ENCODE measurements around the gene GUCY2D.

Gene GUCY2D

DNA sequence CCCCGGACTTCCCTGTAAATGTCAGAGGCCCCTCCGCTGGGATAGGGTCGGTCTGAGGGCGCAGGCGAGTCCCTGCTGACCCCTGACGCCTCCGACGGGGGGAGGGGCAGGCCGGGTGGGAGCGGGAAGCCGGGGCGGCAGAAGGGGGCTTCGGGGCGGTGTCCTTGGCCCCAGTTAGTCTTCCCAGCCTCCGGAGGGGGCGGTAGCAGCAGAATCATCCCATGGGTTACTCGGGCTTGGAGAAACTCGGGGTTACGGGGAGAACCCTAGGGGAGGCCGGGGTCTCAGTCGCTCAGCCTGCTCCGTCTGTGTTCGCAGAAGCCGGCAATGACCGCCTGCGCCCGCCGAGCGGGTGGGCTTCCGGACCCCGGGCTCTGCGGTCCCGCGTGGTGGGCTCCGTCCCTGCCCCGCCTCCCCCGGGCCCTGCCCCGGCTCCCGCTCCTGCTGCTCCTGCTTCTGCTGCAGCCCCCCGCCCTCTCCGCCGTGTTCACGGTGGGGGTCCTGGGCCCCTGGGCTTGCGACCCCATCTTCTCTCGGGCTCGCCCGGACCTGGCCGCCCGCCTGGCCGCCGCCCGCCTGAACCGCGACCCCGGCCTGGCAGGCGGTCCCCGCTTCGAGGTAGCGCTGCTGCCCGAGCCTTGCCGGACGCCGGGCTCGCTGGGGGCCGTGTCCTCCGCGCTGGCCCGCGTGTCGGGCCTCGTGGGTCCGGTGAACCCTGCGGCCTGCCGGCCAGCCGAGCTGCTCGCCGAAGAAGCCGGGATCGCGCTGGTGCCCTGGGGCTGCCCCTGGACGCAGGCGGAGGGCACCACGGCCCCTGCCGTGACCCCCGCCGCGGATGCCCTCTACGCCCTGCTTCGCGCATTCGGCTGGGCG lies 542 bp downstream of the GUCY2D start:
- H3K9ac ChIP-seq = peak overlapping the region in 2 of 11 experiments; percentile 5 to 30; a peak in 1 of 22 replicates
- no peaks in the 10 kb centered on the region; a peak in 1 of 22 replicates for H4K20me1 ChIP-seq
- H3K4me1 ChIP-seq = peaks cover 9 to 24% (median 15%) of the 10 kb centered on the region in 10 experiments
- H3K9me3 ChIP-seq (replicated peaks in 1 of 11) = peaks cover 0 to 11% (median 6%) of the 10 kb centered on the region in 11 experiments; a peak in 11 of 22 replicates
- H3K4me2 ChIP-seq = peak overlapping the region; percentile 46 to 86 (median 65); a peak in 21 of 22 replicates
- TF ChIP-seq Cebpa-rat (IDR thresholded peaks at IDR 0.05) = no peak
- H3K27me3 ChIP-seq = peaks cover 34 to 69% (median 59%) of the 10 kb centered on the region in 11 experiments
- H3K4me3 ChIP-seq = peak overlapping the region in 5 of 10 experiments; percentile 22 to 47 (median 34); a peak in 7 of 20 replicates
- H3K36me3 ChIP-seq = no peaks in the 10 kb centered on the region
- no peak overlapping the region for H3K27ac ChIP-seq

DNA sequence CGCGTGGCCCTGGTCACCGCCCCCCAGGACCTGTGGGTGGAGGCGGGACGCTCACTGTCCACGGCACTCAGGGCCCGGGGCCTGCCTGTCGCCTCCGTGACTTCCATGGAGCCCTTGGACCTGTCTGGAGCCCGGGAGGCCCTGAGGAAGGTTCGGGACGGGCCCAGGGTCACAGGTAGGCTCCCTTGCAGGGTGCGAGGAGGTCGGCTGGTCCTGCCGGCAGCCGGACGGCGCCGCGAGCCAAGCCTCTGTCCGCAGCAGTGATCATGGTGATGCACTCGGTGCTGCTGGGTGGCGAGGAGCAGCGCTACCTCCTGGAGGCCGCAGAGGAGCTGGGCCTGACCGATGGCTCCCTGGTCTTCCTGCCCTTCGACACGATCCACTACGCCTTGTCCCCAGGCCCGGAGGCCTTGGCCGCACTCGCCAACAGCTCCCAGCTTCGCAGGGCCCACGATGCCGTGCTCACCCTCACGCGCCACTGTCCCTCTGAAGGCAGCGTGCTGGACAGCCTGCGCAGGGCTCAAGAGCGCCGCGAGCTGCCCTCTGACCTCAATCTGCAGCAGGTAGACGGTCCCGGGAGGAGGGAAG lies 1.3 kb downstream of the GUCY2D start:
- Histone ChIP-seq H3K4me2 (no peak overlapping the region), H3K9me3 (replicated peaks in 1 of 11) (peaks cover 0 to 11% (median 6%) of the 10 kb centered on the region in 11 experiments; a peak in 11 of 22 replicates), H3K36me3 (no peaks in the 10 kb centered on the region), H3K9ac (no peak overlapping the region), H3K27me3 (peaks cover 34 to 69% (median 59%) of the 10 kb centered on the region in 11 experiments), H3K4me3 (no peak overlapping the region), H3K27ac (no peak overlapping the region), H3K4me1 (peaks cover 9 to 24% (median 15%) of the 10 kb centered on the region in 10 experiments), H4K20me1 (no peaks in the 10 kb centered on the region; a peak in 1 of 22 replicates)
- TF ChIP-seq Cebpa-rat (IDR thresholded peaks at IDR 0.05) = no peak

DNA sequence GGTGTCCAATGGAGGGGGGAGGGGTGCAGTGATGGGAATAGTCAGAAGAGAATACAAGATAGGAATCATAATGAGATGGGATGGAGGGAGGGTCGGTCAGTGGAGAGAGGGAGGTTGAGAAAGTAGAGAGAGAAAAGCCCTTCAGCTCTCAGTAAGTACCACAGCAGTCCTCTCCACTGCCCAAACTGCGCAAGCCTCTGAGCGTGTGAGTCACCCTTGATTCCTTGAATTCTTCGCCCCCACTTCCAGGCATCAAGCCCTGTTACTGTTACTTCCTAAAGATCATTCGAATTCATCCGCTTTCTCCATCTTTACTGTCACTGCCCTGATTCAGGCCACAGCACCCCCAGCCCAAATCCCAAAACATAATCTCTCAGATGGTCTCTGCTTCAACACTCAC lies 2.5 kb downstream of the GUCY2D start:
- Histone ChIP-seq H4K20me1 (no peaks in the 10 kb centered on the region; a peak in 1 of 22 replicates), H3K27ac (no peak overlapping the region), H3K9me3 (replicated peaks in 1 of 11) (peaks cover 0 to 11% (median 6%) of the 10 kb centered on the region in 11 experiments; a peak in 11 of 22 replicates), H3K4me3 (no peak overlapping the region), H3K9ac (no peak overlapping the region), H3K4me2 (peak overlapping the region in 2 of 11 experiments; percentile 16 to 26; a peak in 1 of 22 replicates), H3K4me1 (peaks cover 9 to 24% (median 15%) of the 10 kb centered on the region in 10 experiments), H3K27me3 (peaks cover 34 to 65% (median 57%) of the 10 kb centered on the region in 11 experiments), H3K36me3 (no peaks in the 10 kb centered on the region)
- no peak for TF ChIP-seq Cebpa-rat (IDR thresholded peaks at IDR 0.05)

DNA sequence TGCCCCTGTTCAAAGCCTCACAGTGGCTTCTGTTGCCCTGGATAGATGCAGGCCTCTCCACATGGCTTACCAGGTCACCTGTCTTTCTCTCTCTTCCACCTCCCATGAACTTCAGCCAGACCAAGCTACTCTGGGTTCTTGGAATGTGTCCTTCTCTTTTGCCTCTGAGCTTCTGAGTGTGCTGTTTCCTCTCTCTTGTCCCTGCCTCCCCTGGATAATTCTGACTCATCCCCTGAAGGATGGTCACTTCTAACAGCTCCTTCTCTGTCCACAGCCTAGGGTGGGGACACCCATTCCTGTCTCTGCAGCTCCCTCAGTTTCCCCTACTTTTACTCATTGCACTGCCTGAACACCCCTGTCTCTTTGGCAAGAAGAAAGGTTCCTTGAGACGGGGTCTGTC lies 2.9 kb downstream of the GUCY2D start:
- peak overlapping the region in 2 of 11 experiments; percentile 16 to 26; a peak in 1 of 22 replicates for H3K4me2 ChIP-seq
- H3K9me3 ChIP-seq (replicated peaks in 1 of 11) = peaks cover 0 to 11% (median 6%) of the 10 kb centered on the region in 11 experiments; a peak in 11 of 22 replicates
- H3K9ac ChIP-seq = no peak overlapping the region
- H3K27me3 ChIP-seq = peaks cover 34 to 64% (median 55%) of the 10 kb centered on the region in 11 experiments
- peaks cover 9 to 24% (median 15%) of the 10 kb centered on the region in 10 experiments for H3K4me1 ChIP-seq
- no peak overlapping the region for H3K27ac ChIP-seq
- H3K4me3 ChIP-seq = no peak overlapping the region
- H4K20me1 ChIP-seq = no peaks in the 10 kb centered on the region; a peak in 1 of 22 replicates
- no peaks in the 10 kb centered on the region for H3K36me3 ChIP-seq
- no peak for TF ChIP-seq Cebpa-rat (IDR thresholded peaks at IDR 0.05)

DNA sequence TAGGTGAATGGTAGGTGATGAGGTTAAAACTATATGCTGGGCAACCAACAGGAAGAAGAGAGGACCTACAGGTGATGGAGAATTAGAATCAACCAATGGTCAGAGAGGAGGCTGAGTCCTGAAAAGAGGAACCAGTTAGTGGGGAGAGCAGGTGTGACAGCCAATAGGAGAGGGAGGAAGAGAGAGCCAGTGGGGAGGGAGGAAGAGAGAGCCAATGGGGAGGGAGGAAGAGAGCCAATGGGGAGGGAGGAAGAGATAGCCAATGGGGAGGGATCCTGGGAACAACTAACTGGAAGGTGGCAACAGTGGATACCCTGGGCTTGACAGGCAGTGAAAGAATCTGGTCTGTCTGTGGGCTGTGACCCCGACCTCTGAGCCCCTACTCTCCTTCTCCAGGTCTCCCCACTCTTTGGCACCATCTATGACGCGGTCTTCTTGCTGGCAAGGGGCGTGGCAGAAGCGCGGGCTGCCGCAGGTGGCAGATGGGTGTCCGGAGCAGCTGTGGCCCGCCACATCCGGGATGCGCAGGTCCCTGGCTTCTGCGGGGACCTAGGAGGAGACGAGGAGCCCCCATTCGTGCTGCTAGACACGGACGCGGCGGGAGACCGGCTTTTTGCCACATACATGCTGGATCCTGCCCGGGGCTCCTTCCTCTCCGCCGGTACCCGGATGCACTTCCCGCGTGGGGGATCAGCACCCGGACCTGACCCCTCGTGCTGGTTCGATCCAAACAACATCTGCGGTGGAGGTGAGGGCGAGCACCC lies 3.7 kb downstream of the GUCY2D start:
- Histone ChIP-seq H4K20me1 (no peaks in the 10 kb centered on the region; a peak in 1 of 22 replicates), H3K4me2 (no peak overlapping the region), H3K36me3 (no peaks in the 10 kb centered on the region), H3K4me1 (peaks cover 9 to 24% (median 15%) of the 10 kb centered on the region in 10 experiments), H3K9me3 (replicated peaks in 1 of 11) (peaks cover 0 to 11% (median 6%) of the 10 kb centered on the region in 11 experiments; a peak in 11 of 22 replicates), H3K9ac (no peak overlapping the region), H3K27ac (no peak overlapping the region), H3K27me3 (peaks cover 31 to 56% (median 47%) of the 10 kb centered on the region in 11 experiments), H3K4me3 (no peak overlapping the region)
- no peak for TF ChIP-seq Cebpa-rat (IDR thresholded peaks at IDR 0.05)

DNA sequence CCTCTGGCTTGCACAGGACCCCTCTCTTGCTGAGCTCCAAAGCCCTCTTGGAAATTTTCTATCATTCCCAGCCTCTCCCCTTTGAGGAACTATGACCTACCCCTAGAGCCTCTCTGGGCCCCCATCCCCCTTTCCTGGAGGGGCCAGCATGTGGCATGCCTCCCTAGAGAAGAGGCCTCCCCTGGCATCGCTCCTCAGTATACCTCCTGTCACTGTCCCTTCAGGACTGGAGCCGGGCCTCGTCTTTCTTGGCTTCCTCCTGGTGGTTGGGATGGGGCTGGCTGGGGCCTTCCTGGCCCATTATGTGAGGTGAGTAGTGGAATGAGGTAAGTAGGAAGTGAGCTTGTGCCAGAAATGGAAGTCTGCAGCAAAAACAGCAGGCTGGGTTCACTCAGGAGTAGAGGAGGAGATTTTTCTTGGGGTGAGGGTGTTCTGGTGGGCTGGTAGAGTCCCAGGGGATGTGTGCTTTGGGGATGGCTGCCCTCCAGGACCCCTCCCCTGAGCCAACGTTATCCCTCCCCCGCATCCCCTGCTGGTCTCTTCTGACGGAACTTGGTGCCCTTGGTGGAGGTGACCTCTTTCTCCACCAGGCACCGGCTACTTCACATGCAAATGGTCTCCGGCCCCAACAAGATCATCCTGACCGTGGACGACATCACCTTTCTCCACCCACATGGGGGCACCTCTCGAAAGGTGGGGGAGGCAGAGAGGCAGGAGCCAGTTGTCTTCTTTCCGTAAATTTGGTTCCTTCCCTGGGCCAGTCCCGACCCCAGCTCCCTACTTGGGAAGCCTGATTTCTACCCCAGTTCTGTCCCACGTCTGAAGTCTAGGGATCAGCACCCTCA lies 4.6 kb downstream of the GUCY2D start:
- H4K20me1 ChIP-seq = no peaks in the 10 kb centered on the region; a peak in 2 of 22 replicates
- no peak overlapping the region; a peak in 1 of 22 replicates for H3K4me2 ChIP-seq
- H3K9me3 ChIP-seq (replicated peaks in 1 of 11) = peaks cover 0 to 11% (median 6%) of the 10 kb centered on the region in 11 experiments; a peak in 11 of 22 replicates
- H3K4me1 ChIP-seq = peaks cover 6 to 21% (median 12%) of the 10 kb centered on the region in 10 experiments
- TF ChIP-seq Cebpa-rat (IDR thresholded peaks at IDR 0.05) = no peak
- no peak overlapping the region for H3K9ac ChIP-seq
- H3K4me3 ChIP-seq = no peak overlapping the region
- no peak overlapping the region for H3K27ac ChIP-seq
- peaks cover 29 to 51% (median 42%) of the 10 kb centered on the region in 11 experiments for H3K27me3 ChIP-seq
- no peaks in the 10 kb centered on the region for H3K36me3 ChIP-seq

DNA sequence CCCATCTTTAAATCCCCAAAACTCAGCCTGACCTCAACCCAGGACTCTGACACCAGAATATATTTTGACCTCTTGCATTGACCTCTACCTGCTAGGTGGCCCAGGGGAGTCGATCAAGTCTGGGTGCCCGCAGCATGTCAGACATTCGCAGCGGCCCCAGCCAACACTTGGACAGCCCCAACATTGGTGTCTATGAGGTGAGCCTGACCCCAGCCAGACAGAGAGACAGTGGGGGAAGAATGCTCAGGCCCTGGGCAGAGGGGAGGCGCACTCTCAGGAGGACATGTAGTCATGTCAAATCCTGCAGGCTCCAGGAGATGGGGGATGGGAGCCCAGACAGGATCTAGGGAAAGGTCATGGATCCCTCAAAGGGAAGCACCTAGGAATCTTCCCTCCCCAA lies 5.4 kb downstream of the GUCY2D start:
- Histone ChIP-seq H4K20me1 (peaks cover 0 to 7% (median 0%) of the 10 kb centered on the region in 11 experiments; a peak in 2 of 22 replicates), H3K27me3 (peaks cover 23 to 51% (median 41%) of the 10 kb centered on the region in 11 experiments), H3K27ac (no peak overlapping the region), H3K4me1 (peaks cover 4 to 14% (median 7%) of the 10 kb centered on the region in 10 experiments), H3K4me3 (no peak overlapping the region), H3K9ac (no peak overlapping the region), H3K4me2 (no peak overlapping the region), H3K9me3 (replicated peaks in 1 of 11) (peaks cover 0 to 11% (median 6%) of the 10 kb centered on the region in 11 experiments; a peak in 11 of 22 replicates), H3K36me3 (no peaks in the 10 kb centered on the region)
- TF ChIP-seq Cebpa-rat (IDR thresholded peaks at IDR 0.05) = no peak
